Left kidney (tissue), 8 donors: ENCODE results near the gene KCNRG. TPM values are rescaled to one million over a fixed set of nuclear protein-coding genes. Genes with fewer than 3 reads are reported as not detected.
"Not testable (repeated sequence)": the region's sequence is repeated elsewhere in the genome, so short reads cannot be mapped to it uniquely, and the experiment has no call there.

Experiments
- DNase-seq: peaks from one replicate; pipeline ENCODE4 v3.0.0-alpha.2; 2013
- long read RNA-seq, 8 donors: transcript quantifications; one replicate each; lab custom pipeline, GENCODE V29; 2026
- polyA plus RNA-seq: library from polyadenylated mRNA; unstranded; fragments of 120-200 nt; gene quantifications from one replicate; pipeline ENCODE4 v1.2.1, GENCODE V29; 2013; ENCODE audit not compliant: insufficient read length

Gene KCNRG
- 2.1 TPM for polyA plus RNA-seq
- long read RNA-seq, donor 1: 0 reads
- long read RNA-seq, donor 2: 0 reads
- long read RNA-seq, donor 3: 0 reads
- long read RNA-seq, donor 4: 0 reads
- long read RNA-seq, donor 5: 0 reads
- long read RNA-seq, donor 6: 0 reads
- long read RNA-seq, donor 7: 0 reads
- long read RNA-seq, donor 8: 0 reads

- no peak for DNase-seq
Measured at GRCh38 chr13:50015258-50015657, at the start of gene KCNRG. KCNRG (plus strand) TSS chr13:50015444; CDS start chr13:50015494, 50 bp downstream.

DNA sequence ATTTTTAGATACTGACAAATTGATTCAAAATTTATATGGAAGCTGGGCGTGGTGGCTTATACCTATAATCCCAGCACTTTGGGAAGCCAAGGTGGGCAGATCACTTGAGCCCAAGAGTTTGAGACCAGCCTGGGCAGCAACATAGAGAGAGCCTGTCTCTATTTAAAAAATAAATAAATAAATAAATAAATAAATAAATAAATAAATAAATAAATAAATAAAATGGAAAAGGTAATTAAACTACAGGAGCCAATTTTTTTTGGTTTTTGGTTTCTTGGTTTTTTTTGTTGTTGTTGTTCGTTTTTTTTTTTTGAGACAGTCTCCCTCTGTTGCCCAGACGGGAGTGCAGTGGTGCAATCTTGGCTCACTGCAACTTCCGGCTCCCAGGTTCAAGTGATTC is 47.8 kb upstream of the KCNRG start:
- DNase-seq: no peak

- no peak for DNase-seq
Measured at GRCh38 chr13:49972709-49973108, 42.5 kb upstream of the KCNRG start.

- no peak for DNase-seq
Measured at GRCh38 chr13:49975826-49976225, 39.4 kb upstream of the KCNRG start.

- DNase-seq: peak; percentile 74
Measured at GRCh38 chr13:49976314-49977258, 38.7 kb upstream of the KCNRG start.

DNA sequence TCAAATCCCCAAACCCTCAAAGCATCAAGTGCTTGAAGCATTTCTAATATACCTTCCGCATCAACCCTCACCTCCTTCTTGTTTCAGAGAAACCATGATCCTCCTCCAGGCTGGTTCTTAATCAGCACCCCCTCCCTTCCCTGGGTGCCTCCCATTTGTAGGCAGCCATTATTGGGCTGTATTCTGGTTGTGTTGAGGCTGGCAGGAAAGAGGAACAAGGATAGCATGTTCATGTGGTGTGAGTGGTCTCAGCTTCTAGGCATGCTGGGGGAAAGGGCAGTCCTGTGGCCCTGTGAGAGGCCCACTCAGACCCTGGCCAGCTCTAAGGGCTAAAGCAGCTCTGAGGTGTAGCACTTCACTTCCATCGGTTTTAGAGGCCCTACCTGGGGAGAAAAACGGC is 37.3 kb upstream of the KCNRG start:
- DNase-seq: no peak

- no peak for DNase-seq
Measured at GRCh38 chr13:49980266-49980665, 35.0 kb upstream of the KCNRG start.

DNA sequence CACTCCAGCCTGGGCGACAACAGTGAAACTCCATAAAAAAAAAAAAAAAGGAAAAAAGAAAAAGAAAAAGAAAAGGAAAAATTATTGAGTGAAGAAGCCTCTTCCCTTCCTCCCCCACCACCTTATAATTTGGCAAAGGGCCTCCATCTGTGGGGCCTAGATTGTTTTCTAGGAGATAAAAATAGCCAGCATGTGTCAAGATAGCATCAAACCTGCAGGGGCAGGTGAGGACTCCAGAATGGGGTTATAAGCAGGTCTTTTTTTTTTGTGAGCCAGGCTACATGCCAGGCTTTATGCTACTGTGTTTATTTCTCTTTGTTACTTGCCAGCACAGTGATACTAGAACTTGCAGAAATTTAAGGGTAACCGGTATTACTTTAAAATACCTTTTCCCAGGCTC is 30.1 kb upstream of the KCNRG start:
- no peak for DNase-seq

GRCh38 chr13:49986471-49986870 is 28.8 kb upstream of the KCNRG start:
- DNase-seq: no peak

- not testable (repeated sequence) for DNase-seq
Measured at GRCh38 chr13:49990612-49991011, 24.6 kb upstream of the KCNRG start.

GRCh38 chr13:49993111-49993510 is 22.1 kb upstream of the KCNRG start:
- no peak for DNase-seq

GRCh38 chr13:49993666-49994065 is 21.6 kb upstream of the KCNRG start:
- DNase-seq: no peak

- DNase-seq: peak; percentile 25
Measured at GRCh38 chr13:49995625-49996101, 19.6 kb upstream of the KCNRG start.

- DNase-seq: peak; percentile 91
Measured at GRCh38 chr13:49996161-49996915, 18.9 kb upstream of the KCNRG start.

- DNase-seq: peak; percentile 91
Measured at GRCh38 chr13:49996951-49997895, 18.0 kb upstream of the KCNRG start, which contains the start of gene TRIM13. TRIM13 (plus strand) TSS chr13:49997042; CDS start chr13:50011941, 14,899 bp downstream.

GRCh38 chr13:49997955-49998354 is 17.3 kb upstream of the KCNRG start:
- peak; percentile 19 for DNase-seq

DNA sequence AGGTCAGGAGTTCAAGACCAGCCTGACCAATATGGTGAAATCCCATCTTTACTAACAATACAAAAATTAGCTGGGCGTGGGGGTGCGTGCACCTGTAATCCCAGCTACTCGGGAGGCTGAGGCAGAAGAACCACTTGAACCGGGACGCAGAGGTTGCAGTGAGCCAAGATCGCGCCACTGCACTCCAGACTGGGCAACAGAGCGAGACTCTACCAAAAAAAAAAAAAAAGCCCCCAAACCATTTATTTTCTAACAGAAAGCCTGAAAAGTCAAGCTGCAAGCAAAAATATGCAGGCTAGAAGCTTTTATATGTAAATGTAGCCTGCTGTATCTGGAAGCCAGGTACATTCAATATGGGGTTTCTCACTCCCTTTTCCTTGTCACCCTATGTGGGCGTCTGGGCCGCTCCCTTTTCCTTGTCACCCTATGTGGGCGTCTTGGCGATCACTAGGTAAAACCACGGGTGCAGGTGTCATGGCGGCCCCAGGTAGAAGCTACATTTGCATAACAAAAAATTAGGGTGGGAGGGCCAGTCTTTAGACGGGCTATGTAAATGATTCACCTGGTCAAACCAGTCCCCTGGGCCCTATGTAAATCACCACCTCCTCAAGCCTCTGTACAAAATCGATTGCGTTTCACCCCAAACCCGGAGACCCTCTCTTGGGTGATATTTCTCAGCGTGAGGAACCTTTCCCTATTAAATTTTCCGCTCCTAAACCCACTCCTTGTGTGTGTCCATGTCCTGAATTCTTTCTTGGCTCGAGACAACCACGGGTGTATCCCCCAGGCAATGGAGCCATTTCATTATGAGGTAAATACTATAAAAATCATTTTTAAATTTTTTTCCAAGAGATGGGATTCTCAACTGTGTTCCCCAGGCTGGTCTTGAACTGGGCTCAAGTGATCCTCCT is 16.3 kb upstream of the KCNRG start:
- no peak for DNase-seq

GRCh38 chr13:50001287-50001686 is 14.0 kb upstream of the KCNRG start:
- DNase-seq: no peak

- no peak for DNase-seq
Measured at GRCh38 chr13:50006426-50007135, 8.7 kb upstream of the KCNRG start.
